HepG2 (cell line): ENCODE data around the gene HSPB9. TPM values are rescaled to one million over a fixed set of nuclear protein-coding genes. Genes with fewer than 3 reads are reported as not detected.

Experiments used
- HNF1B ChIP-seq: sonication (generic); formaldehyde crosslinking; IDR thresholded peaks from 2 replicates; pipeline ENCODE4 v1.5.1; 2020; ENCODE audit warnings: mild to moderate bottlenecking, moderate library complexity, missing genetic modification reagents
- KDM5B ChIP-seq: sonication (generic); formaldehyde crosslinking; IDR thresholded peaks from 2 replicates; pipeline ENCODE4 v1.4.0; 2020; ENCODE audit warnings: missing genetic modification reagents, mild to moderate bottlenecking, borderline replicate concordance
- PRDM4 ChIP-seq: sonication (generic); formaldehyde crosslinking; IDR thresholded peaks from 2 replicates; pipeline ENCODE4 v1.9.0; 2021; ENCODE audit warnings: missing genetic modification reagents, borderline replicate concordance
- RXRB ChIP-seq: IDR thresholded peaks from 2 replicates; pipeline ENCODE4 v1.6.1; 2016; ENCODE audit warnings: borderline replicate concordance, missing genetic modification reagents, missing compliant biosample characterization
- SRSF9 ChIP-seq: fragments of 200-400 bp; formaldehyde crosslinking; IDR thresholded peaks from 2 replicates; pipeline ENCODE4 v1.6.1; 2018; ENCODE audit warnings: borderline replicate concordance, mild to moderate bottlenecking, low read depth, low read length; ENCODE audit not compliant: insufficient read depth, poor library complexity, severe bottlenecking
- SYNCRIP ChIP-seq: fragments of 200-400 bp; formaldehyde crosslinking; IDR thresholded peaks from 2 replicates; pipeline ENCODE4 v1.6.1; 2018; ENCODE audit warnings: mild to moderate bottlenecking, low read depth, low read length; ENCODE audit not compliant: insufficient read depth
- TFAP4 ChIP-seq: sonication (generic); IDR thresholded peaks from 2 replicates; pipeline ENCODE4 v1.6.1; 2016; ENCODE audit warnings: low read depth, borderline replicate concordance
- ZNF570 ChIP-seq: sonication (generic); formaldehyde crosslinking; IDR thresholded peaks from 2 replicates; pipeline ENCODE4 v1.4.0; 2020; ENCODE audit warnings: mild to moderate bottlenecking, missing genetic modification reagents, borderline replicate concordance
- ZNF672 ChIP-seq: sonication (generic); formaldehyde crosslinking; IDR thresholded peaks from 2 replicates; pipeline ENCODE4 v1.8.1; 2022; ENCODE audit warnings: missing genetic modification reagents
- polyA plus RNA-seq, 8 experiments: library from polyadenylated mRNA; depleted of rRNA in 3 of 8; stranded (reverse) in 7 of 8; unstranded in 1 of 8; fragments of >200 nt; fragmentation: Illumina TruSeq in 4 of 8; extraction: Trizol in 4 of 8; gene quantifications; 2 replicates each; pipeline versions ENCODE4 v1.2.1 to v1.2.3, GENCODE V29; 2011 to 2016; ENCODE audit warnings: low read depth in 4 of 8, missing spikeins in 1 of 8, mixed read lengths in 1 of 8; ENCODE audit not compliant: insufficient read depth in 1 of 8
- total RNA-seq, 5 experiments: library from RNA; depleted of rRNA; stranded (reverse); fragments of >200 nt; fragmentation: Illumina TruSeq; extraction: Trizol; gene quantifications; 2 replicates each; pipeline ENCODE4 v1.2.3, GENCODE V29; 2016; ENCODE audit warnings: low read depth in 1 of 5

Gene HSPB9
- total and polyA plus RNA-seq, 2 of the 13 experiments (the other 11 are each of a cell fraction or from before 2014, with no cell fraction given) = 0.05 to 0.24 TPM

GRCh38 chr17:42078396-42079043 is 44.1 kb upstream of the HSPB9 start (continued):
- no peak for TF ChIP-seq KDM5B
- no peak for TF ChIP-seq ZNF570
- TF ChIP-seq SRSF9 = no peak
- TF ChIP-seq TFAP4 = no peak
- no peak for TF ChIP-seq RXRB
- no peak for TF ChIP-seq PRDM4
- 0 out of 2 replicates have a peak, but pooled peaks have one; percentile 18 for TF ChIP-seq HNF1B
- peak; percentile 99 for TF ChIP-seq ZNF672 (CRISPR knock-in tag)
- no peak for TF ChIP-seq SYNCRIP
- TF ChIP-seq, all 625 proteins: peak for 5
